ENCODE results near the gene FAM120C.

The FAM120C gene

GRCh38 chrX:54166915-54167314, 16.1 kb downstream of the FAM120C start:
- DNase-seq, result no peak

DNA sequence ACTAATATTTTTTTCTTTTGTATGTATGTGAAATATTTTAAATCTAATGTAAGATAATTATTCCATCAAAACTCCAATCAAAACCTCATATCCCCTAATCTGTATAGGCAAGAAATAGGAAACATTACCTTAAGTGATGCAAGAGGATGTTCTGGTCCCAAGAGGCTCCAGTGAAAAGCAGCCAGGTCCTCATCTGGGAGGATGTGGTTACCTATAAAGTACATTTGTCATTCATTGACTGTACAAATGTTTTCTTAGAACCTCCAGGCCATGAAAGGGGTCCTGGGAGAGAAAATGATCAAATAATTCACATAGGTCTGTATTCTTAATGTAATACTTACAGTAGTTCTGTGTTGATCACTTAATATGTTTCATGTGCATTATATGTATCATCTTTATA, 25.5 kb downstream of the FAM120C start:
- no peak for DNase-seq

DNA sequence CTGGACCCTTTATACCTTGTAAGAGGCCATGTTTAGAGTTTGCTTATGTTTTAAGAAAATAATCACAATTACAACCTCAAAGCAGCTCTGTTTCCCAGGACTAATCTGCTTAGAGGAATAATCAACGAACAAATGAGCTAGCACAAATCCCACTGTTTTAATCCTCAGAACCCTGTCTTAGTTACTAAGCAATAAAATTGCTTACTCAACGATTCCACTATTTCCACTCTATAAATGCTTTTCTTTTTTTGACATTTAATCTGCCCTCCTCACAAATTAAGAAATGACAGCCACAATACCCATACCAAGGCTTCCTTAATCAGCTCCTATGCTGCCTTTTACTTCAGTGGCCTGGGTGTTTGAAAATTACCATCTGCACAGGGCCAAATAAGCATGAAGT, 48.8 kb downstream of the FAM120C start:
- DNase-seq, result no peak

GRCh38 chrX:54116391-54116790, 66.7 kb downstream of the FAM120C start:
- no peak for DNase-seq

DNA sequence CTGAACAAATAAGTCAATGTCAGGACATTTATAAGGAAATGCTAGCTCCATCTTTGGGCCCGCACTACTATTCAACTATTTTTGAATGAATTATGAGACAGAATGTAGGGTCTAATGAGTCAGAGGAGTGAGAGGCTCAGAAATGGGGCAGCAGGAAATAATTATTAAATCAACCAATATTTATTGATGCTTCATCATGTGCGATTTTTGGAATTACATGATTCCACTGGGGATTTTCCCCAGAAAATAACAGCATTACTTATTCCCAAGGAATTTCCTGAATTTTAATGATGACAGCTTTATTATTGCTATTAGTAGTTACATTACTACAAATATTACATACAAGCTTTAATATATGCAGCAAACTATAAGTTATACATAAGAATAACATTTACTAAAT, 89.5 kb downstream of the FAM120C start:
- no peak for DNase-seq

GRCh38 chrX:54093159-54093558, 89.9 kb downstream of the FAM120C start:
- no peak for DNase-seq

DNA sequence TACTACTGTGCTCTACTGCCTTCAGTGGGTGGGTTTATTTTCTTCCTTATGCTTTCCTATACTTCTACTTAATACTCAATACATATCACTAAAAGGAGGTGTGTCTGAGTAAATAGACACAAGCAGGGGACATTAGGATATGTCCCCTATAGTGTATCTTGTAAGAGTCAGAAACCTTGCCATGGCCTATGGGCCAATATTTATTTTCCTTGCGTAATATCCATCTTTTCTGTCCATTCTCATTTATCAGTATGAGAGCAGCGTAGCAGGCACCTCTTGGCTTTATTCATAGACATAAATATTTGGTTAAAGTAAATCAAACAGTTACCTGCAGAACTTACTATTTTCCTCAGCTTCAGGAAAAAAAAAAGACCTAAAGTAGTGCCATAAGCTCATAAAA, 92.2 kb downstream of the FAM120C start:
- DNase-seq, result no peak

DNA sequence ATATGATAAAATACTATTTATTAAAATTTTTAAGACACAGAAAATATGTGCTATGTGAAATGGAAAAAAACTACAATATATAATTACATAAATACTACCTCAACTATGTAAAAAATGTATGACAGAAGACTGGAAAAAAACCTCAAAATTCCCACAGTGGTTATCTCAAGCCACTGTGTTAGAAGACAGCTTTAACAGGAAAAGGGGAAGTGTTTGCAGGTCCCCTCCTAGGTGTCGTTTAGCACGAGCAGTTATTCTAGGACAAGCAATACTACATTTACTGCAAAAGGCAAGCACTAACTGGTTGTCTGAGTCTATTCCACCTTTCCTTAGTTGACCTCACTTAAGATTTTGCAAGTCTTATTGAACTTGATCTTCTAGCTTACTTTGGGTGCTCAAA, 93.9 kb downstream of the FAM120C start:
- DNase-seq, result no peak

DNA sequence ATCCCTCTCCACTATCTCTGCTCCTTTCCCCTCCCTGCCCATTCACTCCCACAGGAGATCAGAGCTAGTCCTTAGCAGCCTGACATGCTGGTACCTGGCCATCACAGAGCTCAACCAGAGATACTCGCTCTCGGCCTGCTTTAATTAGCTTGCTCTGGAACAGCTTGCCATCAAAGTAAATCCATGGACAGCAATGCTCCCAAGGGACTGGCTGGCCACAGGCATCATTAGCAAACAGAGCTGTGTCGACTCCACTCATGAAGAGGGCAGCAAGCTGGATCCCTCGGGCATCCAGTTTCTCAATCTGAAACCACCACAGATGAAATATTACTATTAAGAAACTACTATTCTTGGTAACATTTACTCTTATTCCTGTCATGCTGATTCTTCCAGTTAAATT, 95.4 kb downstream of the FAM120C start:
- DNase-seq, result no peak

DNA sequence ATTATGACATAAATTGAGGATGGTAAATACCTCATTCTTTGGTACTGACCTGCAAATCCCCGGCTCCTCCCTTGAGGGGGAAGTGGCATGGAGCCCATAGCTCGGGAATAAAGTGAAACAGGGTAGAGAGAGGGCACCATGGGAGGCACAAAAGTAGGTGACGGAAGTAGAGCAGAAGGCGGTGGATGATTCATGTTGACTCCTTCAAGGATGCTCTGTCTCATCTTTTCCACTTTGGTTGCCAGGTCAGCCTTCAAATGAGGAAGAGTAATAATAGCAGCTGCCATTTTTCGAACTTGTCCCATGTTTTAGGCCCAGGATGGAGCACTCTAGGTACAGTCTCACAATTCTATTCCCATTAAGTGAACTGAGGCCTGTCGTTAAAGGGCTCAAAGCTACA, 97.4 kb downstream of the FAM120C start:
- DNase-seq, result no peak

- DNase-seq, result no peak
These were observed 106.2 kb downstream of the FAM120C start for GRCh38 chrX:54076903-54077302.

- DNase-seq, result no peak
These were observed 108.2 kb downstream of the FAM120C start for GRCh38 chrX:54074826-54075225.

DNA sequence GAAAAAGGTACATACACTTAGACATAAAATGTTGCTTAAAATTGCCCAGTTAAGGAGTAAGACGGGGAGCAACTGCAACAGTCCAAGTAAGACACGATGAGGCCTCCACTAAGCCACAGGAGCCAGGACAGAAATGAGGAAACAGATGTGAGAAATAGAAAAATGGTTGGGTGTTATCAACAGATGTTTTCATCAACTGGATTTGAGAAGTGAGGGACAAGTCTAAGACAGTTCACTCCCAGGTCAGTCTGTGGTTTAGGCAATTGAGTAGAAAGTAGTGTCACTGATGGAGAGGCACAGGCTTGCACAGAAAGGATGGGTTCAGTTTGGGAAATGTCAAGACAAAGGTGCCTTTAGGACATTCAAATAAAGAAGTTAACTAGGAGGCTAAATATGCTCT, 115.3 kb downstream of the FAM120C start:
- no peak for DNase-seq

- no peak for DNase-seq
These were observed 116.2 kb downstream of the FAM120C start for GRCh38 chrX:54066841-54067240.

DNA sequence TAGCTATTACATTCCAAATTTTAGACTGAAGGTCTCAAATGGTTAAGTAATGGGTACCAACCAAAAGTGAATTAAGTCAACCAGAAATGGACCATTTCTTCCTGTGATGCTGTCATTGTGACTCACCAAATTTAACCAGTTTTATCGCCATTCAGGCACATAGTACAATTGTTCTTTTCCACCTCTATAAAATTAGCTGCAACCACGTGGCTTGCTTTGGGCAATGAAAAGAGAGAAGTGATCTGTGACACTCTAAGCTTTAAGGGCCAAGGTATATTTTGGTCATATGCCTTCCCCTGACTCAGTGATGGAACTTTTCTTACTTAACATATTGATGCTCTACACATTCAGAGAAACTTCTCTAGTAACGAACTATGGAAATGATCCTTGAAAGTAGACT, 118.5 kb downstream of the FAM120C start:
- no peak for DNase-seq

DNA sequence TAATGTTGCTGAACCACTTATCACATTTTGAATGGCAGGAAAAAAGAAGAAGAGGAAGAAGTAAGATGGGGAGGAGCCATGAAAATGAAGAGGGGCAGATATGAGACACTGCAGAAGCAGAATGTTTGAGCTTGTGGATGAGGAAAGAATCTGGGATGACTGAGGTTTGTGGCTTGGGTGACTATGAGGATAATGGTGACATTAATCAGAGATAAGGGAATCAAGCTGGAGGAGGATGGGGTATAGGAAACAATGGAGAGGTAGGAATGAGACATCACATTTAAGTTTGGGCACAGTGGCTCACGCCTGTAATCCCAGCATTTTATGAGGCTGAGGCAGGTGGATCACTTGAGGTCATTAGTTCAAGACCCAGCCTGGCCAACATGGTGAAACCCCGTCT, 119.7 kb downstream of the FAM120C start:
- no peak for DNase-seq

DNA sequence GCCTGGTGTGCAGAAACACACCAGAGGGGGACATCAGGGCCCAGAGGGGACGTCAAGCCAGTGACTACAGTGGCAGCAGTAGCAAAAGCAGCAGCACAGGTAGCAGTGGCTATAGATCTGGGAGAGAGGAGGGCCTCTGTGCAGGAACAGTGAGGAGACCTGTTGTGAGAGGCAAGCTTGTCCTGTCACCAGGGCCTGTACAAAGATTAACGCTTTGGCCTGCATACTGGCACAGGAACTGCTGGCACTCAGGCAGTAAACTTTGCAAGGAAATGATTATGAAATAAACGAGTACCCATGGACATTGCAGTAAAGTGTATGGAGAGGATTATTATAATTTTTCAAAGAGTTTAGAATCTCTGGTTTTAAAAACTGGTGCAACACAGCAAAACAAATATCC, 133.3 kb downstream of the FAM120C start:
- DNase-seq, result no peak

- DNase-seq, result no peak
These were observed 134.6 kb downstream of the FAM120C start for GRCh38 chrX:54048412-54048811.

GRCh38 chrX:54045563-54046228, 137.4 kb downstream of the FAM120C start:
- DNase-seq, result peak; percentile 38

DNA sequence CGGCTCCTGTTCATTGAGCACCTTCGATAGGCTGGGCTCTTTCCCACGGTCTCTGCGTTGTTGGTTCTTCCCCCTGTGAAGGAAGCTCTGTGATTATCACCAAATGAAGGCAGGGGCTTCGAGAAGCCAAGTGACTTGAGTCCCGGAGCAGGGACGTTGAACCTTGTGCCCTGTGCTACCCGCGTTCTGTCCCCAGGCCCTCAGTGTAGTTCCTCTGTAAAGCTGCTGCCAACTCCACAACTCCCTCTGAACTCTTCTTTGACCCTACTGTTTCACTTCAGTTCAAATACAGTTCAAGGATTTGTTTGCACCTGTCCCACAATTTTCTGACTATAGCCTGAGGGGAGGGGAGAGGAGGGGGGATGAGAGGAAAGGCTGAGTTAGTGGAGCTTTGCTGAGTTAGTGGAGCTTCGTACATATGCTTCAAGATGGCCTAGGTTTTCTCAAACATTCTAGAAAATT, 138.1 kb downstream of the FAM120C start:
- DNase-seq, result no peak

DNA sequence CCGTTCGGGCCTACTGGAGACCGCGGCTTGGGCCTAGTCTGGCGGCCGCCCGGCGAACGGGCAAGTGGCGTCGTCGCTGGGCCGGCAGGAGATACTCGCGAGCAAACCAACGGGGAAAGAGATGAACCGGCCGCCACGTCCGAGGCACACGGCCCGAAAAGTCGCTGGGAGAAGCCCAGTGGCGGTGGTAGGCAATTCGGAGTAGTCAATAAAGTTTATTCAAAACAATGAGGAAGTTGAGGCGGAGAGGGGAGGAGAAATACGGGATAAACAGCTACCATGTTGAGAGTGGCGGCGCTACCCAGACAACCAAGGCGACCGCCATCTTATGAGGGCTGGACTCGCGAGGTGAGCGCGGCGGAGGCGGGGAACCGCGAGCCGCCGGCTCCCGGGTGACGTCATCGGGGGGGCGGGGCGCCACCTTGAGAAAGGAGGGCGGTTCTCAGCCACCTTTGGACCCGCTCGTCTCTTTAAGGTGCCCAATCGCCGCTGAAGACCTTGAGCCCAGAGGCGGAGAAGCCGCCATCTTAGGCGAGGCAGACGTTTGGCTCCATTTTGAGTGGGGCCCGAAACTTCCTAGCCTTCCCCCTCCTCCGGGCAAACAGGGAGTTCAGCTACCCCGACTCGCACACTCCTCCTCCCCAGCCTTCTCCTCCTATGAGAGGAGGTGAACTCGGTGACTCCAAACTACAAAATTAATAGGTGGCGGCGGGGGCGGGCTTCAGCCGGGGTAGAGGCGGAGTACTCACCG, 138.8 kb downstream of the FAM120C start, which contains the start of gene PHF8:
Gene PHF8, minus strand, starts transcription at position 348 of the 751 bp plus-strand sequence. CDS start 1,745 bp downstream, outside the sequence.
- peak; percentile 61 for DNase-seq

DNA sequence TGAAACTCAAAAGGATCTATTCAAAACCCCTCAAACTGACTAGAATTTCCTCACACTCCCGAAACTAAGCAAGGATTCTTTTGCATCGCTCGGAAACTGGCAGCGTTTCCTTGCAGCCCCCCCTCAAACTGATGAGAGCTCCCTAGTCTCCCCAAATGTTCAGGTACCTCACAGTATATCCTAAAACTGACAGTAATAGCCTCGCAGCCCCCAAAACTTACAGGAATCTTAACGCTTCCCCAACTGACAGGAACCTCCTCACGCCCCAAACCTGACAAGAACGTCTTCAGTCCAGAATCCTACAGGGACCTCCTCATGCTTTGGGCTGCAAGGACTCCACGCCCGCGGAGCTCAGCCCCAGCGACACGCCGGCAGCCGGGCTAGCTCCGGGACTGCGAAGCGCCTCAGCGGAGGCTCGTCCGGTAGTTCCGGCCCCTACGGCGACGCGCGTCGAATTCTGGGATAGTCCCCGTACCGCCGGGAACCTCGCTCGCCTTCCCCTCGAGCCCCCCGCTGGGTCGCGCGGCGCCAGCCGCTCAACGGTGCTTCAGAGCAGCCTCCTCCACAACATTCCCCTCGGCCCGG, 139.4 kb downstream of the FAM120C start:
- no peak for DNase-seq

DNA sequence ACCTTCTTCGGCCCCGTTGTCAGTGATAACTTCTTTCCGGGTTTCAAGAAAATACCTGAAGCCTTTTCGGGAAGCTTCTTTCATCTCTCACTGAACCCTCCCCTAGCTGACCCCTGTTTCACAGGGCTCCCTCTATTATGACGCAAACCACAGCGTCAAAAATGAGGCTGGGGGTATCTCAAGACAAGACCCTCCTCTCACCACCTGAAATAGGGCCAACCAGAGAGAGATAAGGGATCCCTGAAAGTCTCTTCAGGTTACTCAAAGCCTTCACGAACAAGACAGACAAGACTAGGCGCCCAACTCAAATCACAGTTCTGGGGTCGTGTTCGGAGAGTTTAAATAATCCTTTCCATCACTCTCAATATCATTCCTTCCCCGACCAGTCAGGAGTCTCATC, 140.0 kb downstream of the FAM120C start:
- DNase-seq, result no peak

DNA sequence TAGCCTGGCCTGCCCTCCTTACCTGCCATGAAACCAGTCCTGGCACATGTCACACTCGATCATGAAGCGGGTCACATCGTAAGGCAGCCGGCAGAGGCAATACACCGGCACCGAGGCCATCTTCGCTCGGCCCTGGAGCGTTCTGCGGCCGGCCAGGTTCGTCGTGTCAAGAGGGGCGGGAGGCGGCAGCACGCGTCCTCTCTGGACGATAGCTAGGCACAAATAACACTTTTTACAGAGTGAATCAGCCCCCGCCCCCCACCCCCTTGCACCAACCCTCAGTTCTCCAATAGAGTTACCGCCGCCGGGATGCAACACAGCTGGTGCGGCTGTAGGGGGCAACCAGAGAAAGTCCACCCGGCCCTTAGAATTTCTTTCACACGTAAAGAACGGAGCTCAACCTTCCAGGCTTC, 140.4 kb downstream of the FAM120C start:
- no peak for DNase-seq

Data from NCI-H2029 treated with DMSO at 0.1 percent for 48 hours (cell line).